Measurements from ENCODE around the gene TMEM116.

TMEM116 gene

DNA sequence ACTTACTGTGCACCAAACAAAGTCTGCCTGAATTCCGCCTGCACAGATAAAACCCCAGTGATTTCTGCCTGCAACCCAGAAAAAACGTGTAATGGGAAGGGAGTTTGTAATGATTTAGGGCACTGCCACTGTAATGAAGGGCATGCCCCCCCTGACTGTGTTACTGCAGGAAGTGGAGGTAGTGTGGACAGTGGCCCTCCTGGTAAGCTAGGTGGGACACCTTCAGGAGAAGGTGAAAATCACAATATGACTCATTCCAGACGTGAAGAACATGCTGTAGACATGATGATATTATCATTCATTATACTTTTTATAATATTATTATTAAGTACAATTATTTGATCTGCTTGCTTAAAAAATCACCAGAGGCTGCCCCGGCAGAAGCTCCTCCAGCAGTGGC is 111.8 kb downstream of the TMEM116 start:
- H3K9me3 ChIP-seq (ENCODE audit: control insufficient read depth, insufficient read depth, low read depth, low read length) = no peaks in the 10 kb centered on the region
- H3K27ac ChIP-seq (ENCODE audit: extremely low read depth, low read depth, low read length) = no peak overlapping the region
- no peaks in the 10 kb centered on the region for H3K4me1 ChIP-seq (ENCODE audit: control insufficient read depth, insufficient read depth, low read length)
- H3K36me3 ChIP-seq (ENCODE audit: control insufficient read depth in 2 of 2, insufficient read depth in 1 of 2, low read length in 2 of 2) = peaks cover 9 to 32% of the 10 kb centered on the region in 2 experiments; a peak in 2 of 3 replicates
- no peak overlapping the region for H3K4me3 ChIP-seq (ENCODE audit: low read depth, low read length)
- ChIA-PET POLR2A (no interaction called here), CTCF (interaction anchor here (0.5 to 0.7 kb wide), 3 partner anchors 17 to 880 kb away, joined by 3 to 4 read pairs (median 4); no protein-coding TSS in a partner anchor)
- TF ChIP-seq ZNF701 (tag by site-specific recombination; IDR thresholded peaks at IDR 0.05) (no peak), WT1 (tag by site-specific recombination; IDR thresholded peaks at IDR 0.05) (no peak), ZNF157 (tag by site-specific recombination; IDR thresholded peaks at IDR 0.05) (no peak), KLF10 (tag by site-specific recombination; IDR thresholded peaks at IDR 0.05) (no peak), YY1 (tag by site-specific recombination; IDR thresholded peaks at IDR 0.05) (no peak), ZNF624 (tag by site-specific recombination; IDR thresholded peaks at IDR 0.05) (no peak)
- TF ChIP-seq, protein P1, sequence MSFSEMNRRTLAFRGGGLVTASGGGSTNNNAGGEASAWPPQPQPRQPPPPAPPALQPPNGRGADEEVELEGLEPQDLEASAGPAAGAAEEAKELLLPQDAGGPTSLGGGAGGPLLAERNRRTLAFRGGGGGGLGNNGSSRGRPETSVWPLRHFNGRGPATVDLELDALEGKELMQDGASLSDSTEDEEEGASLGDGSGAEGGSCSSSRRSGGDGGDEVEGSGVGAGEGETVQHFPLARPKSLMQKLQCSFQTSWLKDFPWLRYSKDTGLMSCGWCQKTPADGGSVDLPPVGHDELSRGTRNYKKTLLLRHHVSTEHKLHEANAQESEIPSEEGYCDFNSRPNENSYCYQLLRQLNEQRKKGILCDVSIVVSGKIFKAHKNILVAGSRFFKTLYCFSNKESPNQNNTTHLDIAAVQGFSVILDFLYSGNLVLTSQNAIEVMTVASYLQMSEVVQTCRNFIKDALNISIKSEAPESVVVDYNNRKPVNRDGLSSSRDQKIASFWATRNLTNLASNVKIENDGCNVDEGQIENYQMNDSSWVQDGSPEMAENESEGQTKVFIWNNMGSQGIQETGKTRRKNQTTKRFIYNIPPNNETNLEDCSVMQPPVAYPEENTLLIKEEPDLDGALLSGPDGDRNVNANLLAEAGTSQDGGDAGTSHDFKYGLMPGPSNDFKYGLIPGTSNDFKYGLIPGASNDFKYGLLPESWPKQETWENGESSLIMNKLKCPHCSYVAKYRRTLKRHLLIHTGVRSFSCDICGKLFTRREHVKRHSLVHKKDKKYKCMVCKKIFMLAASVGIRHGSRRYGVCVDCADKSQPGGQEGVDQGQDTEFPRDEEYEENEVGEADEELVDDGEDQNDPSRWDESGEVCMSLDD (tag by site-specific recombination; IDR thresholded peaks at IDR 0.05) = no peak
- TF ChIP-seq, protein P2, sequence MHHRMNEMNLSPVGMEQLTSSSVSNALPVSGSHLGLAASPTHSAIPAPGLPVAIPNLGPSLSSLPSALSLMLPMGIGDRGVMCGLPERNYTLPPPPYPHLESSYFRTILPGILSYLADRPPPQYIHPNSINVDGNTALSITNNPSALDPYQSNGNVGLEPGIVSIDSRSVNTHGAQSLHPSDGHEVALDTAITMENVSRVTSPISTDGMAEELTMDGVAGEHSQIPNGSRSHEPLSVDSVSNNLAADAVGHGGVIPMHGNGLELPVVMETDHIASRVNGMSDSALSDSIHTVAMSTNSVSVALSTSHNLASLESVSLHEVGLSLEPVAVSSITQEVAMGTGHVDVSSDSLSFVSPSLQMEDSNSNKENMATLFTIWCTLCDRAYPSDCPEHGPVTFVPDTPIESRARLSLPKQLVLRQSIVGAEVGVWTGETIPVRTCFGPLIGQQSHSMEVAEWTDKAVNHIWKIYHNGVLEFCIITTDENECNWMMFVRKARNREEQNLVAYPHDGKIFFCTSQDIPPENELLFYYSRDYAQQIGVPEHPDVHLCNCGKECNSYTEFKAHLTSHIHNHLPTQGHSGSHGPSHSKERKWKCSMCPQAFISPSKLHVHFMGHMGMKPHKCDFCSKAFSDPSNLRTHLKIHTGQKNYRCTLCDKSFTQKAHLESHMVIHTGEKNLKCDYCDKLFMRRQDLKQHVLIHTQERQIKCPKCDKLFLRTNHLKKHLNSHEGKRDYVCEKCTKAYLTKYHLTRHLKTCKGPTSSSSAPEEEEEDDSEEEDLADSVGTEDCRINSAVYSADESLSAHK (tag by site-specific recombination; IDR thresholded peaks at IDR 0.05) = no peak
- TF ChIP-seq, protein P3, sequence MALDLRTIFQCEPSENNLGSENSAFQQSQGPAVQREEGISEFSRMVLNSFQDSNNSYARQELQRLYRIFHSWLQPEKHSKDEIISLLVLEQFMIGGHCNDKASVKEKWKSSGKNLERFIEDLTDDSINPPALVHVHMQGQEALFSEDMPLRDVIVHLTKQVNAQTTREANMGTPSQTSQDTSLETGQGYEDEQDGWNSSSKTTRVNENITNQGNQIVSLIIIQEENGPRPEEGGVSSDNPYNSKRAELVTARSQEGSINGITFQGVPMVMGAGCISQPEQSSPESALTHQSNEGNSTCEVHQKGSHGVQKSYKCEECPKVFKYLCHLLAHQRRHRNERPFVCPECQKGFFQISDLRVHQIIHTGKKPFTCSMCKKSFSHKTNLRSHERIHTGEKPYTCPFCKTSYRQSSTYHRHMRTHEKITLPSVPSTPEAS (tag by site-specific recombination; IDR thresholded peaks at IDR 0.05) = no peak
- TF ChIP-seq, protein P4, sequence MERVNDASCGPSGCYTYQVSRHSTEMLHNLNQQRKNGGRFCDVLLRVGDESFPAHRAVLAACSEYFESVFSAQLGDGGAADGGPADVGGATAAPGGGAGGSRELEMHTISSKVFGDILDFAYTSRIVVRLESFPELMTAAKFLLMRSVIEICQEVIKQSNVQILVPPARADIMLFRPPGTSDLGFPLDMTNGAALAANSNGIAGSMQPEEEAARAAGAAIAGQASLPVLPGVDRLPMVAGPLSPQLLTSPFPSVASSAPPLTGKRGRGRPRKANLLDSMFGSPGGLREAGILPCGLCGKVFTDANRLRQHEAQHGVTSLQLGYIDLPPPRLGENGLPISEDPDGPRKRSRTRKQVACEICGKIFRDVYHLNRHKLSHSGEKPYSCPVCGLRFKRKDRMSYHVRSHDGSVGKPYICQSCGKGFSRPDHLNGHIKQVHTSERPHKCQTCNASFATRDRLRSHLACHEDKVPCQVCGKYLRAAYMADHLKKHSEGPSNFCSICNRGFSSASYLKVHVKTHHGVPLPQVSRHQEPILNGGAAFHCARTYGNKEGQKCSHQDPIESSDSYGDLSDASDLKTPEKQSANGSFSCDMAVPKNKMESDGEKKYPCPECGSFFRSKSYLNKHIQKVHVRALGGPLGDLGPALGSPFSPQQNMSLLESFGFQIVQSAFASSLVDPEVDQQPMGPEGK (tag by site-specific recombination; IDR thresholded peaks at IDR 0.05) = no peak

DNA sequence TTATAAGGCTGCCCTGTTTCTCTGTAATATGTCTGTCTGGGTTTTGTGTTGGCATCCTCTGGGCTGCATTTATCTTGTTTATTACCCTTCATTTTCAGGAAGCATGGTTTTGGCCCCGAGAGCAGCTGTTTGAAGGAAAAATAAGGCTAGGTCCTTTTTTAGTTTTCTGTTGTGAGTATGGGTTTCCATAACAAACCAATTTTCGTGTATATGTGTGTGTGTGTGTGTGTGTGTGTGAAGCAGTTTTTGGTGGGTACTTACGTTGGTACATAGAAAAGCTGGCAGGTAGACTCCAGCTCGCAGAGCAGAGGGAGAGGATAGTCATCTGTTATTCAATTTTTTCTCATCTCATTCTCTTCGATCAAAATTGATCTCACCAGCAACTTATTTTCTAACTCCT is 118.4 kb downstream of the TMEM116 start:
- TF ChIP-seq ZNF175 (tag by site-specific recombination; IDR thresholded peaks at IDR 0.05) (no peak), BCL11B (tag by site-specific recombination; IDR thresholded peaks at IDR 0.05; ENCODE audit: low read depth) (no peak), ZNF274 (IDR thresholded peaks at IDR 0.05; ENCODE audit: low read length) (no peak), ZNF274 (tag by site-specific recombination; IDR thresholded peaks at IDR 0.05; ENCODE audit: borderline replicate concordance) (no peak), ZNF792 (tag by site-specific recombination; IDR thresholded peaks at IDR 0.05) (no peak), SALL2 (tag by site-specific recombination; IDR thresholded peaks at IDR 0.05; ENCODE audit: borderline replicate concordance) (no peak), ZNF248 (tag by site-specific recombination; IDR thresholded peaks at IDR 0.05) (no peak), SCRT1 (tag by site-specific recombination; IDR thresholded peaks at IDR 0.05; ENCODE audit: borderline replicate concordance) (no peak), ZIC2 (tag by site-specific recombination; IDR thresholded peaks at IDR 0.05) (no peak), ZNF707 (tag by site-specific recombination; IDR thresholded peaks at IDR 0.05) (no peak), ZNF670 (tag by site-specific recombination; IDR thresholded peaks at IDR 0.05; ENCODE audit: low read depth) (no peak)
- TF ChIP-seq, protein P5, sequence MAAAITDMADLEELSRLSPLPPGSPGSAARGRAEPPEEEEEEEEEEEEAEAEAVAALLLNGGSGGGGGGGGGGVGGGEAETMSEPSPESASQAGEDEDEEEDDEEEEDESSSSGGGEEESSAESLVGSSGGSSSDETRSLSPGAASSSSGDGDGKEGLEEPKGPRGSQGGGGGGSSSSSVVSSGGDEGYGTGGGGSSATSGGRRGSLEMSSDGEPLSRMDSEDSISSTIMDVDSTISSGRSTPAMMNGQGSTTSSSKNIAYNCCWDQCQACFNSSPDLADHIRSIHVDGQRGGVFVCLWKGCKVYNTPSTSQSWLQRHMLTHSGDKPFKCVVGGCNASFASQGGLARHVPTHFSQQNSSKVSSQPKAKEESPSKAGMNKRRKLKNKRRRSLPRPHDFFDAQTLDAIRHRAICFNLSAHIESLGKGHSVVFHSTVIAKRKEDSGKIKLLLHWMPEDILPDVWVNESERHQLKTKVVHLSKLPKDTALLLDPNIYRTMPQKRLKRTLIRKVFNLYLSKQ (tag by site-specific recombination; IDR thresholded peaks at IDR 0.05; ENCODE audit: borderline replicate concordance) = no peak
- ChIA-PET POLR2A (no interaction called here), CTCF (interaction anchor here (0.6 kb wide), 2 partner anchors 34 to 119 kb away, joined by 3 read pairs; no protein-coding TSS in a partner anchor)
- no peak overlapping the region for H3K27ac ChIP-seq (ENCODE audit: extremely low read depth, low read depth, low read length)
- H3K36me3 ChIP-seq (ENCODE audit: control insufficient read depth in 2 of 2, insufficient read depth in 1 of 2, low read length in 2 of 2) = peaks cover 47 to 65% of the 10 kb centered on the region in 2 experiments
- H3K4me1 ChIP-seq (ENCODE audit: control insufficient read depth, insufficient read depth, low read length) = no peaks in the 10 kb centered on the region
- no peaks in the 10 kb centered on the region for H3K9me3 ChIP-seq (ENCODE audit: control insufficient read depth, insufficient read depth, low read depth, low read length)
- no peak overlapping the region for H3K4me3 ChIP-seq (ENCODE audit: low read depth, low read length)

Data from HEK293 (cell line).